ENCODE measurements around the gene GAN.

GAN gene

GRCh38 chr16:81380932-81381331, 66.2 kb downstream of the GAN start:
- H3K9me3 ChIP-seq (ENCODE audit: control insufficient read depth, insufficient read depth, low read length), result no peaks in the 10 kb centered on the region
- TF ChIP-seq EZH2phosphoT487 (IDR thresholded peaks at IDR 0.05; ENCODE audit: borderline replicate concordance, low read length), result no peak
- no peak for TF ChIP-seq CTCF (IDR thresholded peaks at IDR 0.05; ENCODE audit: low read depth, low read length, poor library complexity, severe bottlenecking)
- H3F3A ChIP-seq (ENCODE audit: control insufficient read depth, insufficient read depth), result no peaks in the 10 kb centered on the region
- H3K9me2 ChIP-seq (replicated peaks; ENCODE audit: control insufficient read depth, low read length), result no peaks in the 10 kb centered on the region
- no peaks in the 10 kb centered on the region for H3K27me3 ChIP-seq (ENCODE audit: control insufficient read depth, low read length)
- no peaks in the 10 kb centered on the region for H4K20me1 ChIP-seq (ENCODE audit: control insufficient read depth, insufficient read depth, low read depth, low read length)
- no peaks in the 10 kb centered on the region for H3K4me1 ChIP-seq (ENCODE audit: control insufficient read depth, low read length)
- no peaks in the 10 kb centered on the region for H3K79me2 ChIP-seq (ENCODE audit: control insufficient read depth, low read length)
- peaks cover 14% of the 10 kb centered on the region for H3K36me3 ChIP-seq (ENCODE audit: control insufficient read depth, low read length)
- no peak overlapping the region for H3K4me3 ChIP-seq (ENCODE audit: low read length)
- no peak overlapping the region for H3K4me2 ChIP-seq (ENCODE audit: low read length)
- H3K27ac ChIP-seq (ENCODE audit: low read depth, low read length), result no peak overlapping the region

GRCh38 chr16:81384006-81384405, 69.2 kb downstream of the GAN start:
- no peak overlapping the region for H3K27ac ChIP-seq (ENCODE audit: low read depth, low read length)
- H3K36me3 ChIP-seq (ENCODE audit: control insufficient read depth, low read length), result no peaks in the 10 kb centered on the region
- no peaks in the 10 kb centered on the region for H3K79me2 ChIP-seq (ENCODE audit: control insufficient read depth, low read length)
- no peak overlapping the region for H3K4me3 ChIP-seq (ENCODE audit: low read length)
- no peaks in the 10 kb centered on the region for H3K9me3 ChIP-seq (ENCODE audit: control insufficient read depth, insufficient read depth, low read length)
- no peak overlapping the region for H3K4me2 ChIP-seq (ENCODE audit: low read length)
- TF ChIP-seq CTCF (IDR thresholded peaks at IDR 0.05; ENCODE audit: low read depth, low read length, poor library complexity, severe bottlenecking) (no peak), EZH2phosphoT487 (IDR thresholded peaks at IDR 0.05; ENCODE audit: borderline replicate concordance, low read length) (no peak)
- no peaks in the 10 kb centered on the region for H3K4me1 ChIP-seq (ENCODE audit: control insufficient read depth, low read length)
- no peaks in the 10 kb centered on the region for H3F3A ChIP-seq (ENCODE audit: control insufficient read depth, insufficient read depth)
- no peaks in the 10 kb centered on the region for H3K9me2 ChIP-seq (replicated peaks; ENCODE audit: control insufficient read depth, low read length)
- H3K27me3 ChIP-seq (ENCODE audit: control insufficient read depth, low read length), result no peaks in the 10 kb centered on the region
- H4K20me1 ChIP-seq (ENCODE audit: control insufficient read depth, insufficient read depth, low read depth, low read length), result no peaks in the 10 kb centered on the region

GRCh38 chr16:81385031-81385756, 70.4 kb downstream of the GAN start:
- no peaks in the 10 kb centered on the region for H3K9me3 ChIP-seq (ENCODE audit: control insufficient read depth, insufficient read depth, low read length)
- no peaks in the 10 kb centered on the region for H3K36me3 ChIP-seq (ENCODE audit: control insufficient read depth, low read length)
- 0 out of 2 replicates have a peak, but pooled peaks cover 3% of the 10 kb centered on the region for H4K20me1 ChIP-seq (ENCODE audit: control insufficient read depth, insufficient read depth, low read depth, low read length)
- no peaks in the 10 kb centered on the region for H3K9me2 ChIP-seq (replicated peaks; ENCODE audit: control insufficient read depth, low read length)
- no peak overlapping the region for H3K27ac ChIP-seq (ENCODE audit: low read depth, low read length)
- no peaks in the 10 kb centered on the region for H3K27me3 ChIP-seq (ENCODE audit: control insufficient read depth, low read length)
- no peak overlapping the region for H3K4me2 ChIP-seq (ENCODE audit: low read length)
- TF ChIP-seq EZH2phosphoT487 (IDR thresholded peaks at IDR 0.05; ENCODE audit: borderline replicate concordance, low read length), result no peak
- TF ChIP-seq CTCF (IDR thresholded peaks at IDR 0.05; ENCODE audit: low read depth, low read length, poor library complexity, severe bottlenecking), result no peak
- H3F3A ChIP-seq (ENCODE audit: control insufficient read depth, insufficient read depth), result no peaks in the 10 kb centered on the region
- H3K79me2 ChIP-seq (ENCODE audit: control insufficient read depth, low read length), result no peaks in the 10 kb centered on the region
- no peak overlapping the region for H3K4me3 ChIP-seq (ENCODE audit: low read length)
- no peaks in the 10 kb centered on the region for H3K4me1 ChIP-seq (ENCODE audit: control insufficient read depth, low read length)
